Anterior cingulate cortex (tissue), 58 donors: ENCODE results near the gene ACP5.
"Not testable (repeated sequence)": the region's sequence is repeated elsewhere in the genome, so short reads cannot be mapped to it uniquely, and the experiment has no call there.

ENCODE experiments used
- DNase-seq, 58 donors: peaks; one replicate each; lab custom pipeline; 2025; lab: John Stamatoyannopoulos, UW

ACP5 gene

DNA sequence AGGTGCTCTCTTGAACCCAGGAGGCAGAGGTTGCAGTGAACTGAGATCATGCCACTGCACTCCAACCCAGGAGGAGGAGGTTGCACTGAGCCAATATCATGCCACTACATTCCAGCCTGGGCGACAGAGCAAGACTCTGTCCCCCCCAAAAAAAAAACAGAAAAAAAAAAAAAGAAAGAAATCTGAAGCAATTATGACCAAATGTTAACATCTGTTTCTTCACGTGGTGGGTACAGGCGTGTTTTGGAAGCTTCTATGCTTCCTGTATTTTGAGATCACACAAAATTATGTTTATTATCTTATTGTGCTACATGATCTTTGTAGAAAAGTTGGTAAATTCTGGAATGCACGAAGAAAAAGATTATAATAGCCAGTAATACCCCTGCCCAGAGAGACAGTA lies 2.7 kb upstream of the ACP5 start:
- no peak for DNase-seq

- DNase-seq = peak in 2 of 58 donors; percentile 5 to 10
Observed at GRCh38 chr19:11578258-11579142, 1.1 kb upstream of the ACP5 start.

GRCh38 chr19:11576227-11576626 lies 1.2 kb downstream of the ACP5 start:
- DNase-seq = no peak

GRCh38 chr19:11574689-11575088 lies 2.8 kb downstream of the ACP5 start:
- DNase-seq = no peak

GRCh38 chr19:11573763-11574162 lies 3.7 kb downstream of the ACP5 start:
- DNase-seq = not testable (repeated sequence)

DNA sequence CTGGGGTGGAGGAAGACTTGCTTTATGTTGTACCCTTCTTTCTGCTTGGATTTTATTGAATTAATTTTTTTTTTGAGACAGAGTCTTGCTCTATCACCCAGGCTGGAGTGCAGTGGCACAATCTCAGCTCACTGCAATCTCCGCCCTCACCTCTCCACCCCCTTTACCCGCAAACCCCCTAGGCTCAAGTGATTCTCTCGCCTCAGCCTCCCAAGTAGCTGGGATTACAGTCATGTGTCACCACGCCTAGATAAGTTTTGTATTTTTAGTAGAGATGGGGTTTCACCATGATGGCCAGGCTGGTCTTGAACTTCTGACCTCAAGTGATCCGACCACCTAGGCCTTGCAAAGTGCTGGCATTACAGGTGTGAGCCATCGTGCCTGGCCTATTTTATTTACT lies 4.1 kb downstream of the ACP5 start:
- DNase-seq = not testable (repeated sequence)

DNA sequence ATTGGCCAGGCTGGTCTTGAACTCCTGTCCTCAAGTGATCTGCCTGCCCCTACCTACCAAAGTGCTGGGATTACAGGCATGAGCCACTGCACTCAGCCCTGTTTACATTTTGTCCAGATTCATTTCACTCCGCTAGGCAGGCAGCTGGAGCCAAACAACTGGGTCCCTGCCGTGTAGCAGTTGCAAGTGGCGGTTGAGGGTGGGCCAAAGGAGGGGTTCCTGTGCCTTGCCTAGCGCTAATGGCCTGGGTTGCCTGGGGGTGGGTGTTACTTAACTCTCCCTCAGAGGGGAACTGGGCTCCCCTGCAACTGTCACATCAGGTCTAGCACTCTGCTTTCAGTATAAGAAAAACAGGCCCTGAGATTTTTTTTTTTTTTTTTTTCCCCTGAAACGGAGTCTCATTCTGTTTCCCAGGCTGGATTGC lies 7.4 kb downstream of the ACP5 start:
- DNase-seq = peak in 1 of 58 donors; percentile 16

- no peak for DNase-seq
Observed at GRCh38 chr19:11566164-11566563, 11.3 kb downstream of the ACP5 start.

GRCh38 chr19:11565649-11565980 lies 11.8 kb downstream of the ACP5 start:
- not testable (repeated sequence) for DNase-seq

GRCh38 chr19:11564082-11564807 lies 13.2 kb downstream of the ACP5 start:
- DNase-seq = not testable (repeated sequence)

GRCh38 chr19:11563532-11563931 lies 13.9 kb downstream of the ACP5 start:
- no peak for DNase-seq

DNA sequence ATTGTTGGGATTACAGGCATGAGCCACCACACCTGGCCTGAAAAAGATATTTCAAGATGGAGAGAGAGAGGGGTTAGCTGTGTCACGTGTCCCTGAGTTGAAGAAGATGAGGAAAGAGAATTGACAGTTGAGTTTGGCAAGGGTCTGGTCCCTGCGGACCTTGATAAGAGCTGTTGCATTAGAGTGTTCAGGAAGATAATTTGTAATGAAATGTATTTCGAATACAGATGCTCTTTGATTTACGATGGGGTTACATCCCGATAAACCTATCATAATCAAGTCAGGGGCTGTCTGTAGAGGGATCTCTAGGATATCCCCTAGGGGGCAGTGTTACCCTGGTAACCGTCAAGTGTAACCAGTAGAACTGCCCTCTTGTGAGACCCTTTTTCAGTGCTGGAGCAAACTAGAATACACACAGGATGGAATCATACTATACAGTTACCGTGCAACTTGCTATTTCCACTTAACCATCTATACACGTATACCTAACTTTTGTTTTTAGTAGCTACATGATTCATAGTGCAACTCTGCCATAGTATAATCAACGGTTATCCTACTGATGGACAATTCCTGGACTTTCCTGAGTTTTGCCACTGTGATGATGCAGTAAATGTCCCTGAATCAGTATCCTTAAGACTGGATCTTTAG lies 16.9 kb downstream of the ACP5 start:
- DNase-seq = peak in 16 of 58 donors; percentile 0 to 64 (median 20)

- peak; percentile 85 to 99 (median 96) for DNase-seq
Observed at GRCh38 chr19:11558881-11559828, 18.3 kb downstream of the ACP5 start, which contains the start of gene ELOF1. ELOF1 (minus strand) TSS chr19:11559230; CDS start chr19:11554347, 4,883 bp downstream.

DNA sequence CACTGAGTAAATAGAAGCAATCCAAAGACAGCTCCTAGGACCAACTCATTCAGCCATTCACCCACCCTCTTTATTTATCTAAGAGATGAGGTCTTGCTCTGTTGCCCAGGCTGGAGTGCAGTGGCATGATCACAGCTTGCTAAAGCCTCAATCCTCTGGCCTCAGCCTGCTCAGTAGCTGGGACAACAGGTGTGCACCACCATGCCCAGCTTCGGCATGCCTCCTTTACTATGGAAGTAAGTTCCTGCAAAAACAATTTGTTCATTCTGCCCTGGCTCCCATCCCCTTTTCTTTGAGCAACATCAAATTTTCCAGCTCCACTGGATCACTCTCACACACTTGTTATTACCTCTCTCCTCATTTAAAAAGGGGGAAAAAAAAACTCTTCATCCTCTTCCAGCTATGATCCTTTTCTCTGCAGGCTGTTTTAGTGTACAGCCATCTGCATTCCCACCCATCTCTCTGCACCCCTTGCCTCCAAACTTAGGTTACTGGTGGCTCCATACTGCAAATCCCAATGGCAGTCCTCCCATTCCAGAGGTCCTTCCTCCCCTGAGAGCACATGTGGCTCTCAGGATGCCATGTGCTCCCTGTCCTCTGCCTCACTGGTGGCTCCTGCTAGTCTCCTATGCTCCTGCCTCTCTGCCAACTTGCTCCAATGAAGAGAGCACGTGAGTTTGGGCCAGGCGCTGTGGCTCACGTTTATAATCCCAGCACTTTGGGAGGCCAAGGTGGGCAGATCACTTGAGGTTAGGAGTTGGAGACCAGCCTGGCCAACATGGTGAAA lies 20.6 kb downstream of the ACP5 start:
- DNase-seq = no peak

- DNase-seq = peak in 6 of 58 donors; percentile 5 to 24 (median 12)
Observed at GRCh38 chr19:11555246-11555645, 22.2 kb downstream of the ACP5 start.

GRCh38 chr19:11554160-11554559 lies 23.3 kb downstream of the ACP5 start:
- DNase-seq = no peak

GRCh38 chr19:11552666-11553372 lies 24.6 kb downstream of the ACP5 start:
- DNase-seq = no peak

GRCh38 chr19:11551603-11552235 lies 25.7 kb downstream of the ACP5 start:
- DNase-seq = peak in 1 of 58 donors; percentile 6
